Stomach (tissue), 9 donors: ENCODE results near the gene KCTD5. TPM values are rescaled to one million over a fixed set of nuclear protein-coding genes. Genes with fewer than 3 reads are reported as not detected.

Experiments used
- DNase-seq, 2 donors: peaks; one replicate each; pipeline versions ENCODE4 v3.0.0 to v3.0.0-alpha.2; 2013 to 2019
- H3K27ac ChIP-seq, 5 donors: fragments of 200-600 bp in 4 of 5; sonication (generic) in 4 of 5; one replicate each; pipeline ENCODE4 v1.5.1; 2013 to 2019; ENCODE audit warnings: mild to moderate bottlenecking in 1 of 5, moderate library complexity in 1 of 5
- H3K27me3 ChIP-seq, 3 donors: fragments of 200-600 bp; sonication (generic); one replicate each; pipeline ENCODE4 v1.5.1; 2017 to 2019; ENCODE audit warnings: mixed run types in 1 of 3
- H3K36me3 ChIP-seq, 4 donors: fragments of 200-600 bp; sonication (generic); 1 replicate in 3 of 4; 2 replicates in 1 of 4; pipeline ENCODE4 v1.5.1; 2016 to 2019
- H3K4me1 ChIP-seq, 4 donors: fragments of 200-600 bp; sonication (generic); one replicate each; pipeline ENCODE4 v1.5.1; 2016 to 2019
- H3K4me3 ChIP-seq, 4 donors: fragments of 200-600 bp; sonication (generic) in 3 of 4; one replicate each; pipeline ENCODE4 v1.5.1; 2016 to 2019; ENCODE audit warnings: mild to moderate bottlenecking in 1 of 4
- H3K9me3 ChIP-seq, 4 donors: fragments of 200-600 bp; sonication (generic); one replicate each; pipeline ENCODE4 v1.5.1; 2016 to 2019
- EP300 ChIP-seq: sonication (generic); formaldehyde crosslinking; IDR thresholded peaks from one replicate; pipeline ENCODE4 v1.6.1; 2017; ENCODE audit warnings: antibody characterized with exemption
- POLR2A ChIP-seq, 4 donors: fragments of 450-650 bp; IDR thresholded peaks; one replicate each; pipeline ENCODE4 v1.6.1; 2016; ENCODE audit warnings: antibody characterized with exemption in 4 of 4, control low read depth in 2 of 4, mild to moderate bottlenecking in 1 of 4, moderate library complexity in 1 of 4
- POLR2AphosphoS5 ChIP-seq, 3 donors: sonication (generic); formaldehyde crosslinking; IDR thresholded peaks; one replicate each; pipeline ENCODE4 v1.6.1; 2016; ENCODE audit warnings: antibody characterized with exemption in 3 of 3
- WGBS, 5 donors: extraction: QIAGEN DNeasy Blood & Tissue Kit in 3 of 5; methylation state at CpG; one replicate each; pipeline versions ENCODE4 v1.1.5 to v1.1.7; 2013 to 2018; 5-methylcytosine and 5-hydroxymethylcytosine counted together
- intact Hi-C: fragments of 100-400 bp; cut with DNase I; formaldehyde crosslinking; loops from one replicate; pipeline ENCODE4 v1.15.1; 2023; ENCODE audit warnings: low total_unique reads
- polyA plus RNA-seq, 3 donors: library from polyadenylated mRNA; stranded (reverse); fragments of 200-250 nt; gene quantifications; one replicate each; pipeline ENCODE4 v1.2.3, GENCODE V29; 2013
- total RNA-seq, 5 donors: library from RNA; depleted of rRNA; stranded (reverse); fragments of >200 nt; gene quantifications; one replicate each; pipeline versions ENCODE4 v1.1.0 to v1.2.3, GENCODE V29; 2014 to 2016
- TF ChIP-seq, protein P1 (sequence below), 7 experiments: fragments of 450-650 bp in 4 of 7; fragments of 200-600 bp in 3 of 7; sonication (generic) in 3 of 7; IDR thresholded peaks; one replicate each; pipeline ENCODE4 v1.5.1; 2016 to 2019; ENCODE audit warnings: antibody characterized with exemption in 7 of 7, control low read depth in 2 of 7, mild to moderate bottlenecking in 1 of 7
- donor health status: healthy with polysubstance abuse.
- donor health status: Bipolar disorder and iron deficiency.
- donor health status: healthy.

The KCTD5 gene
- total and polyA plus RNA-seq, 8 donors: 0.89 to 45.6 (median 24.7) TPM

DNA sequence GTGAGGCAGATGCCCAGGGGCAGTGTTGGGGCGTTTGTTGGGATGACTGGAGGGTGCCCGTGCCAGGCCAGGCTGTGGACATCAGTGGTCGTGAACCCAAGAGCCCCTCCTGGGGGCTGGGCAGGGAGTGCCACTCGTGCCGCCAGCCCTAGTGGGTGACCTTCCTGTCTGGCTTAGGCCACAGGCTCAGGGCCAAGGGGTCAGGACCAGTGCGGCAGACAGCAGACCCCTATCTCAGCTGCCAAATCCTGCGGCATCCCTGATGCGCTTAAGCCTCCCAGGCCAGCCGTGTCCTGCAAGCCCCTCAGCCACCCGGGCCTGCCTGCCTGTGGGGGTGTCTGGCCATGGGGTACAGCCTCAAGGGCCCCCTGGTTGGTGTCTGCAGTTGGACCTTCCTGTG is 23.0 kb downstream of the KCTD5 start:
- H3K27me3 ChIP-seq: no peaks in the 10 kb centered on the region
- H3K4me1 ChIP-seq: peaks cover 0 to 7% (median 0%) of the 10 kb centered on the region in 4 donors
- WGBS, 5 donors: 82 to 94% (median 90%) methylated on average over 3 to 10 of the region's 10 CpGs
- no peak overlapping the region for H3K27ac ChIP-seq
- H3K36me3 ChIP-seq: peaks cover 70 to 100% (median 100%) of the 10 kb centered on the region in 4 donors
- H3K4me3 ChIP-seq: no peak overlapping the region
- H3K9me3 ChIP-seq: no peaks in the 10 kb centered on the region
- no peak for DNase-seq
- TF ChIP-seq POLR2AphosphoS5 (IDR thresholded peaks at IDR 0.05) (no peak), EP300 (no peak), POLR2A (IDR thresholded peaks at IDR 0.05) (no peak)
- TF ChIP-seq, protein P1, sequence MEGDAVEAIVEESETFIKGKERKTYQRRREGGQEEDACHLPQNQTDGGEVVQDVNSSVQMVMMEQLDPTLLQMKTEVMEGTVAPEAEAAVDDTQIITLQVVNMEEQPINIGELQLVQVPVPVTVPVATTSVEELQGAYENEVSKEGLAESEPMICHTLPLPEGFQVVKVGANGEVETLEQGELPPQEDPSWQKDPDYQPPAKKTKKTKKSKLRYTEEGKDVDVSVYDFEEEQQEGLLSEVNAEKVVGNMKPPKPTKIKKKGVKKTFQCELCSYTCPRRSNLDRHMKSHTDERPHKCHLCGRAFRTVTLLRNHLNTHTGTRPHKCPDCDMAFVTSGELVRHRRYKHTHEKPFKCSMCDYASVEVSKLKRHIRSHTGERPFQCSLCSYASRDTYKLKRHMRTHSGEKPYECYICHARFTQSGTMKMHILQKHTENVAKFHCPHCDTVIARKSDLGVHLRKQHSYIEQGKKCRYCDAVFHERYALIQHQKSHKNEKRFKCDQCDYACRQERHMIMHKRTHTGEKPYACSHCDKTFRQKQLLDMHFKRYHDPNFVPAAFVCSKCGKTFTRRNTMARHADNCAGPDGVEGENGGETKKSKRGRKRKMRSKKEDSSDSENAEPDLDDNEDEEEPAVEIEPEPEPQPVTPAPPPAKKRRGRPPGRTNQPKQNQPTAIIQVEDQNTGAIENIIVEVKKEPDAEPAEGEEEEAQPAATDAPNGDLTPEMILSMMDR (IDR thresholded peaks at IDR 0.05): no peak
- intact Hi-C loops: no loop called here

DNA sequence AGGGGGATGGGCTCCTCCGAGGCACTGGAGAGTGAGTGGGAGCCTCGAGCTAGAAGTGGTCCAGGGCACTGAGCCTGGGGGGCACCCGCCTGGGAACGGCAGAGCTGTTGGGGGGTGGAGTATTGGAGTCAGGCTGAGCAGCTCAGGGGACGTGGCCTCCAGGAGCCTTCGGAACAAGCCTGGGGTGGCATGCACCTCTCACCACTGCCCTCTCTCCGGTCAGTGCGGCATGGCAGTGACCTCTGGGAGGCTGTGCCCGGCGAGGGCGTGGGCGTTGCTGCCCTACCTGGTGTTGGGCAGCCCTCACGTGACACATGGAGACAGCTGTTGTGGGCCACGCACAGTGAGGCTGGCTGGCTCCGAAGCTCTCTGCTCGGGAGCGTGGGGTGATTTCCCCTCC is 23.8 kb downstream of the KCTD5 start:
- TF ChIP-seq, protein P1 (IDR thresholded peaks at IDR 0.05): no peak
- TF ChIP-seq POLR2AphosphoS5 (IDR thresholded peaks at IDR 0.05): no peak
- no peak for TF ChIP-seq EP300
- TF ChIP-seq POLR2A (IDR thresholded peaks at IDR 0.05): no peak
- DNase-seq: no peak
- no peak overlapping the region for H3K27ac ChIP-seq
- WGBS, 5 donors: 89 to 95% (median 92%) methylated on average over 13 to 17 of the region's 17 CpGs
- no peaks in the 10 kb centered on the region for H3K9me3 ChIP-seq
- intact Hi-C loops: no loop called here
- peaks cover 66 to 94% (median 93%) of the 10 kb centered on the region in 4 donors for H3K36me3 ChIP-seq
- H3K4me1 ChIP-seq: peaks cover 0 to 5% (median 0%) of the 10 kb centered on the region in 4 donors
- H3K27me3 ChIP-seq: no peaks in the 10 kb centered on the region
- H3K4me3 ChIP-seq: no peak overlapping the region

DNA sequence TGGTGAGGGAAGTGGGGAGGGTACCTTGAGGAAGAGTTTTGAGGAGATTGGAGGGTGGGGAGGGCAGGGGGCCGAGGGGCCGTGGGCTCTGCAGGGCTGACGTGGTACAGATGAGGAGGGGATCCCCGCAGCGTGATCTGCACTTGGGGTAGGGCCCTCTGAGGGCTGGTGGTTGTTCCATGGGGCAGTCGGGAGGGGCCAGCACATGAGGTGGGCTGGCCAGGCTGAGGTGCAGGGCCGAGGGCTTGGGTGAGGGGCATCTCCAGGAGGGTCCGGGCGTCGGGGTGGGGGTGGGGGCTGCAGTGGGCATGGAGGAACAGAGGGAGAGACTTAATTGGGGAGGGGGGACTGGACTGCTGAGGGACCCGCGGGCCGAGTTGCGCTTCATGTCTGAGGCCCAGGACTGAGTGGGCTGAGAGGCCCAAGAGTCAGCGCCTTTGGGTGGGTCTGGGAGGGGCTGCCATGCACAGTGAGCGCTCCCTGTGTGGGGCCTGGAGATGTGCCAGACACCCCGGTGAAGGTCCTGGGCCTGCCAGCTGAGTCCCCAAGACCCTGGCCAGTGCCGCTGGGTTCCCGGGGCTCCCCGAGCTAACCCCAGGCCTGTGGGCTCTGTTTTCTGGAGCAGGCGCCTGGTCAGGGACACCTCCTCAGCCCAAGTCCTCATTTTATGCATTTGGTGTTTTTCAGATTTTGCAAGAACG is 24.4 kb downstream of the KCTD5 start:
- DNase-seq: no peak
- peaks cover 61 to 87% (median 86%) of the 10 kb centered on the region in 4 donors for H3K36me3 ChIP-seq
- TF ChIP-seq POLR2A (IDR thresholded peaks at IDR 0.05) (no peak), POLR2AphosphoS5 (IDR thresholded peaks at IDR 0.05) (no peak), EP300 (no peak)
- TF ChIP-seq, protein P1 (IDR thresholded peaks at IDR 0.05): no peak

DNA sequence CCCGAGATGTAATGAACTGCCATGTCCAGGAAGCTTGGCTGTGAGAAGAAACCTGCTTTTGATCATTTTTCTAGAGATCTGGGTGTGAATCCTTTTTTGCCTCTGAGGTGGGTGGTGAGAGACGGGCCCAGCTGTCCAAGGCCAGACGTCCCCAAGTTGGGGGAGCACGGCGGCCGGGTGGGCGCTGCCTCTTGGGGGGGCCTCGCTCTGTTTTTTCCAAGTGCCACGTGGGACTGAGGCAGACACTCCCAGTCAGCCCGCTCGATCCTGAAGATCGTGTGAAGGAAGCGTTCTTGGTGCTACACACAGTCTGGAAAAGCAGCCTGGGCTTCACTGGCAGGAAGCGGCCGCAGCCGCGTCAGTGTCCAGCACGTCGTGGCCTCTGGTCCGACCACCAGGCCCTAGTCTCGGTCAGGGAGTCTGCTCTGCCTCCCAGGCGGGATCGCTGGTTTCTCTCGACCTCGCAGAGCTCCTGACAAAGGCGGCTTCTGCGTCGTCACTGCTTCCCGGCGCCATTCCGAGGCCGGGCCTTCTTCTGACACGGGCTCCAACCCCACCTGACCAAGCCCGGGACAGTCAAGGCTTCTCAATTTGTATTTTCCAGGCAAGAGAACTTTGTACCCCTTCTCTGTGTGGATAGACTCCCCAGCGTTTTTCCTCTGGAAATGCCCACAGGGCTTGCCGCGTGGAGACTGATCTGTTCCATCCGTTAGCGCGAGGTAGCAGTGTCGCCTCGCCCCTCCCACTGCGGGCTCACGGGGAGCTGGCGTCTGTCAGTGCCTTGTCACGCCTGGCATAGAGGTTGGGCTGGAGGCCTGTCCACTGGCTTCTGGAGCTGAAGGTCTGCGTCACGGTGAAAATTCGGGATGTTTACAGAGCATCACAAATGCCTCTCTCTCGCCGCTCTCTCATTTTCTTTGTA is 25.3 kb downstream of the KCTD5 start:
- Histone ChIP-seq H3K36me3 (peaks cover 53 to 79% (median 77%) of the 10 kb centered on the region in 4 donors), H3K4me1 (no peaks in the 10 kb centered on the region), H3K27me3 (no peaks in the 10 kb centered on the region), H3K4me3 (no peak overlapping the region), H3K27ac (no peak overlapping the region), H3K9me3 (no peaks in the 10 kb centered on the region)
- intact Hi-C loops: no loop called here
- no peak for DNase-seq
- WGBS, 5 donors: 90 to 93% (median 93%) methylated on average over 39 to 51 of the region's 51 CpGs
- TF ChIP-seq POLR2A (IDR thresholded peaks at IDR 0.05) (no peak), POLR2AphosphoS5 (IDR thresholded peaks at IDR 0.05) (no peak), EP300 (no peak)
- TF ChIP-seq, protein P1 (IDR thresholded peaks at IDR 0.05): no peak

More for the DNA sequence above, 24.4 kb downstream of the KCTD5 start:
- intact Hi-C loops: no loop called here
- Histone ChIP-seq H3K9me3 (no peaks in the 10 kb centered on the region), H3K4me1 (no peaks in the 10 kb centered on the region), H3K27ac (no peak overlapping the region), H3K27me3 (no peaks in the 10 kb centered on the region), H3K4me3 (no peak overlapping the region)
- WGBS, 5 donors: 93 to 96% (median 94%) methylated on average over 18 to 22 of the region's 22 CpGs
